Endodermal cell (in vitro differentiated cells): ENCODE data around the gene CASZ1. TPM values are rescaled to one million over a fixed set of nuclear protein-coding genes. Genes with fewer than 3 reads are reported as not detected.

Experiments
- DNase-seq: peaks from one replicate; pipeline ENCODE4 v3.0.0-alpha.2; 2017
- H3K27ac ChIP-seq: 2 replicates; pipeline ENCODE4 v1.5.1; 2013; ENCODE audit warnings: mild to moderate bottlenecking, low read depth, low read length, moderate library complexity
- H3K27me3 ChIP-seq: 2 replicates; pipeline ENCODE4 v1.6.1; 2013; ENCODE audit warnings: mild to moderate bottlenecking, low read length, moderate library complexity; ENCODE audit not compliant: insufficient read depth, control insufficient read depth, poor library complexity, severe bottlenecking
- H3K36me3 ChIP-seq: 2 replicates; pipeline ENCODE4 v1.7.0; 2013; ENCODE audit warnings: mild to moderate bottlenecking, low read length, moderate library complexity; ENCODE audit not compliant: control insufficient read depth, insufficient read depth
- H3K4me1 ChIP-seq: one replicate; pipeline ENCODE4 v1.7.0; 2013; ENCODE audit warnings: low read length; ENCODE audit not compliant: control insufficient read depth, insufficient read depth
- H3K4me3 ChIP-seq: 2 replicates; pipeline ENCODE4 v1.5.1; 2013; ENCODE audit warnings: mild to moderate bottlenecking, low read length, moderate library complexity
- H3K9ac ChIP-seq: 2 replicates; pipeline ENCODE4 v1.6.1; 2013; ENCODE audit warnings: mild to moderate bottlenecking, low read length, moderate library complexity; ENCODE audit not compliant: poor library complexity, severe bottlenecking; ENCODE audit errors: extremely low read depth
- H3K9me3 ChIP-seq: 2 replicates; pipeline ENCODE4 v1.6.1; 2013; ENCODE audit warnings: mild to moderate bottlenecking, low read length, moderate library complexity; ENCODE audit not compliant: control insufficient read depth
- H3K27ac Mint-ChIP-seq: 2 replicates; pipeline ENCODE4 v1.8.0; 2020; ENCODE audit warnings: mixed read lengths
- H3K27me3 Mint-ChIP-seq: 2 replicates; pipeline ENCODE4 v1.8.0; 2021; ENCODE audit warnings: mild to moderate bottlenecking, mixed read lengths; ENCODE audit not compliant: insufficient read depth
- H3K36me3 Mint-ChIP-seq: 2 replicates; pipeline ENCODE4 v1.8.0; 2020; ENCODE audit warnings: low read depth, mixed read lengths
- H3K4me1 Mint-ChIP-seq: 2 replicates; pipeline ENCODE4 v1.8.0; 2020; ENCODE audit warnings: mixed read lengths
- H3K4me3 Mint-ChIP-seq: 2 replicates; pipeline ENCODE4 v1.8.0; 2020; ENCODE audit warnings: mild to moderate bottlenecking, moderate library complexity, mixed read lengths
- H3K9me3 Mint-ChIP-seq: 2 replicates; pipeline ENCODE4 v1.8.0; 2020; ENCODE audit warnings: mild to moderate bottlenecking, mixed read lengths
- CTCF ChIP-seq: fragments of 200-600 bp; sonication (generic); conservative IDR thresholded peaks from 2 replicates; pipeline ENCODE4 v1.5.0; 2021; ENCODE audit warnings: antibody characterized with exemption, mild to moderate bottlenecking
- WGBS, 2 experiments: methylation state at CpG; one replicate each; pipeline versions ENCODE4 v1.1.5 to v1.1.7; 2013; ENCODE audit warnings: missing lambda C conversion rate in 2 of 2, mixed read lengths in 1 of 2; ENCODE audit not compliant: insufficient coverage in 1 of 2, insufficient read length in 1 of 2; 5-methylcytosine and 5-hydroxymethylcytosine counted together
- total RNA-seq, 2 donors: library from RNA; stranded (reverse); fragmentation: NEBNext Ultra II Directional in 1 of 2; extraction: Animal tissue kit (Norgen Biotek cat#: 25700) in 1 of 2; gene quantifications; 2 replicates in 1 of 2; 3 replicates in 1 of 2; pipeline ENCODE4 v1.2.1, GENCODE V29; 2021

The CASZ1 gene
- total RNA-seq, 2 donors from 2014 or later = 3.5 to 5.9 TPM

- Histone ChIP-seq H3K27ac (no peak overlapping the region), H3K27me3 (no peaks in the 10 kb centered on the region), H3K4me1 (no peaks in the 10 kb centered on the region), H3K36me3 (no peaks in the 10 kb centered on the region), H3K9ac (no peak overlapping the region), H3K9me3 (no peaks in the 10 kb centered on the region), H3K4me3 (no peak overlapping the region)
- Mint-ChIP-seq H3K36me3 (no peaks in the 10 kb centered on the region), H3K4me3 (no peak overlapping the region), H3K4me1 (peaks cover 3% of the 10 kb centered on the region), H3K27ac (no peak overlapping the region), H3K27me3 (no peaks in the 10 kb centered on the region), H3K9me3 (no peaks in the 10 kb centered on the region)
- DNase-seq = no peak
- WGBS, 2 experiments = 92 to 93% methylated on average over 8 to 17 of the region's 17 CpGs
- TF ChIP-seq CTCF = no peak
These were observed 30.5 kb downstream of the CASZ1 start for GRCh38 chr1:10765734-10766478.

GRCh38 chr1:10765304-10765703, 31.1 kb downstream of the CASZ1 start:
- H3K27ac ChIP-seq = no peak overlapping the region
- 94 to 96% methylated on average over 10 to 15 of the region's 15 CpGs for WGBS, 2 experiments
- no peak overlapping the region for H3K27ac Mint-ChIP-seq
- no peaks in the 10 kb centered on the region for H3K9me3 Mint-ChIP-seq
- H3K4me3 ChIP-seq = no peak overlapping the region
- no peaks in the 10 kb centered on the region for H3K36me3 Mint-ChIP-seq
- no peaks in the 10 kb centered on the region for H3K4me1 ChIP-seq
- no peak overlapping the region for H3K4me3 Mint-ChIP-seq
- H3K36me3 ChIP-seq = no peaks in the 10 kb centered on the region
- no peak for TF ChIP-seq CTCF
- no peak overlapping the region for H3K9ac ChIP-seq
- peaks cover 3% of the 10 kb centered on the region for H3K4me1 Mint-ChIP-seq
- H3K9me3 ChIP-seq = no peaks in the 10 kb centered on the region
- DNase-seq = no peak
- H3K27me3 Mint-ChIP-seq = no peaks in the 10 kb centered on the region
- no peaks in the 10 kb centered on the region for H3K27me3 ChIP-seq

DNA sequence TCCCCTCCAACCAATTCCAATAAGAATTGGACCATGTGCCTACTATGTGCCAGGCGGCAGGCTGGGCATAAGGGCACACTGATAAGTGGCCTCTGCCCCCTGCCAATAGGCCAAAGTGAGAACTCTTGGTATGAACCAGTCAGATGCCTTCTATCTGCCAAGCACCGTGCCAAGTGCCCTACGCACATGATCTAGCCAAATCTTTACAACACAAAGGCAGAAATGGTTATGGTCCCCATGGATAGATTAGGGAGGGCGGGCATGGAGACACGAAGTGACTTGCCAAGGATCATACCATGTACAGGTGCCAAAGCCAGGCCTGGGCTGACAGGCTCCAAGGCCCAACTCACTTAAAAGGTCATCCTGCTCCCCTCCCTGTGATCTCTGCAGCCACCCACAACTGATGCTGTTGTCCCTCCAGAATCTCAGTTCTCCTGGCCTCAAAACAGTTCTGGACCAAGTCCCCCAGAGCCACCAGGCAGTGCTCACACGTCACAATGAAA, 32.1 kb downstream of the CASZ1 start:
- Histone ChIP-seq H3K27me3 (no peaks in the 10 kb centered on the region), H3K9ac (no peak overlapping the region), H3K9me3 (no peaks in the 10 kb centered on the region), H3K36me3 (no peaks in the 10 kb centered on the region), H3K27ac (no peak overlapping the region), H3K4me3 (no peak overlapping the region), H3K4me1 (no peaks in the 10 kb centered on the region)
- no peaks in the 10 kb centered on the region for H3K9me3 Mint-ChIP-seq
- H3K27ac Mint-ChIP-seq = no peak overlapping the region
- no peak overlapping the region for H3K4me3 Mint-ChIP-seq
- DNase-seq = no peak
- WGBS, 2 experiments = 94% methylated on average over 6 of the region's 6 CpGs
- no peaks in the 10 kb centered on the region for H3K36me3 Mint-ChIP-seq
- TF ChIP-seq CTCF = no peak
- H3K27me3 Mint-ChIP-seq = no peaks in the 10 kb centered on the region
- H3K4me1 Mint-ChIP-seq = peaks cover 6% of the 10 kb centered on the region
